ENCODE data around the gene SLIT1.

SLIT1 gene

DNA sequence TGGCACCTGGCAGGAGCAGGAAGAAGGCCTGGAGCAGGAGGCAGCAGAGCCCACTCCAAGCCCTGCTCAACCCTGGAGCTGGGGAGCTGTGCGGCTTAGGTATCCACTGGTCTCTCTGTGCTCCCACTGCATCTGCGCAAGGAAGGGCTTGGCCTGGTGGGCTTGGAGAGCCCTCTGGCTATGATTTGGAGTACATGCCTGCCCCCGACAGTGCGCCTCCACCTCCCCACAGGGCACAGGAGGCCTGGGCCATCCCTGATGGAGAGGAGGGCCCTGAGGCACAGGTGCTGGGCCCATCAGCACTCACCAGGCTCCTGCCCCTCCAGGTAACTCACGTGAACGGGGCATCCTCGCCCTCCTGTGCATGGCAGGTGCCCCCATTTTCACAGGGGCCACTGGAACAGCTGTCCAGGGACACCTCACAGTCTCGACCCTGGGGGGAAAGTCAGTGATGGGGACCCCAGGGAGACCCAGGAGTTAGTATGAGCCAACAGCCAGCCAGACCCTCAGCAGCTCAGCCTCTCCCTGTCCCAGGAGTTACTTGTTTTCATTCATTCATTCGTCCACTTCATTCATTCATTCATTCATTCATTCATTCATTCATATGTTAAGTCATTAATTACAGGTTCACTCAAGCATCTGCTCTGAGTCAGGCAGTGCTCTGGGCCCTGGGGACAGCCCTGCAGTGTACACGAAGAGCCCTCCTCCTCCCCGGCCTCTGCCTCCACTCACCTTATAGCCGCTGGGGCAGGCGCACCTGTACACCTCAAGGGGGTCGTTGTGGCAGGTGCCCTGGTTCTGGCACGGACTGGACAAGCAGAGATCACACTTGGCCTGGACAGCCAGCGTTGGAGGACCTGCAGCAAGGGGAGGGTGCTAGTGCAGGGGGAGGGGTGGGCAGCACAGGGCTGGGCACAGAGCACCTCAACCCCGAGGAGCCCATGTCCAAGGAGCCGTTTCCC is 167.2 kb downstream of the SLIT1 start:
- Histone ChIP-seq H3K27ac (ENCODE audit: low read depth, low read length) (no peak overlapping the region), H3K9ac (ENCODE audit: low read length) (no peak overlapping the region), H3K27me3 (ENCODE audit: control insufficient read depth, insufficient read depth, low read length) (no peaks in the 10 kb centered on the region), H3K4me3 (ENCODE audit: low read depth, low read length) (no peak overlapping the region), H3K4me1 (ENCODE audit: control insufficient read depth, insufficient read depth, low read length) (peaks cover 4% of the 10 kb centered on the region), H3K9me3 (ENCODE audit: control insufficient read depth, insufficient read depth, low read depth, low read length) (no peaks in the 10 kb centered on the region), H3K36me3 (ENCODE audit: control insufficient read depth, insufficient read depth, low read length) (no peaks in the 10 kb centered on the region)

DNA sequence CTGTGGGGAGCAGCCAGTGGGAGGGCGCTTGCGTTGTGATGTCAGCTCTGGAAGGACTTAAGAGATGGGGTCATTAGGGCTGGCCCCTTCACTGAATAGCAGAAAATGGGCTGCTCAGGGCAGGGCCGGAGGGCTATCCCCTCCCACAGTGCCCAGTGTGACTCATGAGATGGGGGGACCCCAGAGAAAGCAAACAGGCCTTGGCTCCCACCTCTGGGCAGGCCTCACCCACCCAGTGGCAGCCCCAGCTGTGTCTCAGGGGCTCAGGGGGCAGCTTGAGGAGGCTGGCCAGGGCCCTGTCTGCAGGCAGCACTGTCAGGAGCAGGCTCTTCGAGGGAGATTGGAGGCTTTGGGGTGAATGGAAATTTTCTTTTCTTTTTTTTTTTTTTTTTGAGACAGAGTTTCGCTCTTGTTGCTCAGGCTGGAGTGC is 168.3 kb downstream of the SLIT1 start:
- Histone ChIP-seq H3K4me3 (ENCODE audit: low read depth, low read length) (no peak overlapping the region), H3K9ac (ENCODE audit: low read length) (no peak overlapping the region), H3K27me3 (ENCODE audit: control insufficient read depth, insufficient read depth, low read length) (no peaks in the 10 kb centered on the region), H3K36me3 (ENCODE audit: control insufficient read depth, insufficient read depth, low read length) (no peaks in the 10 kb centered on the region), H3K27ac (ENCODE audit: low read depth, low read length) (no peak overlapping the region), H3K4me1 (ENCODE audit: control insufficient read depth, insufficient read depth, low read length) (peaks cover 4% of the 10 kb centered on the region), H3K9me3 (ENCODE audit: control insufficient read depth, insufficient read depth, low read depth, low read length) (no peaks in the 10 kb centered on the region)

DNA sequence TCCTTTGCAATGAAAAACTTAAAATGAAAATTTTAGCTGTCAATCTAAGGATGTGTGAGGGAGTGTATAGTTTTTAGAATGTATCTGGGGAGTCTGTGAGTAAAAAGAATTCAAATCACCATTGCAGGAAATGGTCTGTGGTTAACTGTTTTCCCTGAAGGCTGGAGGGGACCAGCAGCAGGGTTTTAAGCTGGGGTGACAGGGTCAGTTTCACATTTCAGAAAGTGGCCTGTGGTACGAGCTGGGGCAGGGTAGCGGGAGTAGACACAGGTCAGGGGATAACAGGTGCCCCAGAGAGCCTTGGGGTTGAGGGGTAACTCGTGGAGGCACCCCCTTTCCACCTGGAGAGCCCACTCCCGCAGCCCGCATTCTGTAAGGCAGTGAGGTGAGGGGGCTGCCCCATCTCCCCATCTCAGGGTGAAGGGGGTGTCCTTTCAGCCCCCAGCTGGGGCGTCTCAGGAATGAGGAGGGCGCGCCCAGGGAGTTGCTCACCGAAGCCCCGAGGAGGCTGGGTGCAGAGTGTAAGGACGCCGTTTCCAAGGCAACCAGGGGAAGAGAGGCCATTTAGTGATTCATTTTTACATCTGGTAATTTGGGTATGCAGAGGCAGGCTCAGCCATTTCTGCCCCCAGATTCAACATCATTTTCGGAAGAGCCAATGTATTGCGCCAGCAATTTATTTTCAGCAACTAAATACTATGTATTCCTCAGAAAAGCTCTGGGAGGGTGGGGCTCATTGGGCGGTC is 168.9 kb downstream of the SLIT1 start:
- Histone ChIP-seq H3K4me3 (ENCODE audit: low read depth, low read length) (no peak overlapping the region), H3K9me3 (ENCODE audit: control insufficient read depth, insufficient read depth, low read depth, low read length) (no peaks in the 10 kb centered on the region), H3K4me1 (ENCODE audit: control insufficient read depth, insufficient read depth, low read length) (peaks cover 4% of the 10 kb centered on the region), H3K27me3 (ENCODE audit: control insufficient read depth, insufficient read depth, low read length) (no peaks in the 10 kb centered on the region), H3K27ac (ENCODE audit: low read depth, low read length) (no peak overlapping the region), H3K9ac (ENCODE audit: low read length) (no peak overlapping the region), H3K36me3 (ENCODE audit: control insufficient read depth, insufficient read depth, low read length) (no peaks in the 10 kb centered on the region)

DNA sequence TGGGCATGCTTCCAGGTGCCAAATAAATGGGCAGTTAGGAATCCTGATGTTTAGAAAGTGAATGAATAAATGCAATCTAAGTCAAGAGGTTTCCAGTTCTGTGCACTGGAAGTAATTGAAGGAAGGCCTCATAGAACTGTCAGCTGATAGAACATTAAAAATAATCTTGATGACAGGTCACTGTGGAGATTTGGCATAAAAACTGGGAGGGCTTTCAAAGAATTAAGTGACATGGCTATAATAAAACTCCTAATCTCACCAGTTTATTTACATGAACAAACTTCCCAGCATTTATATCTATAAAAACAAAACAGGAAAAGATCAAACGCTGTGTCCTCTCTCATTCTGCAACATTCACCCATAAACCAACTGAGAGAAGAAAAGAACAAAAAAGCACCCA is 170.5 kb downstream of the SLIT1 start:
- peaks cover 1% of the 10 kb centered on the region for H3K4me1 ChIP-seq (ENCODE audit: control insufficient read depth, insufficient read depth, low read length)
- H3K9me3 ChIP-seq (ENCODE audit: control insufficient read depth, insufficient read depth, low read depth, low read length), result no peaks in the 10 kb centered on the region
- no peak overlapping the region for H3K9ac ChIP-seq (ENCODE audit: low read length)
- H3K4me3 ChIP-seq (ENCODE audit: low read depth, low read length), result no peak overlapping the region
- H3K36me3 ChIP-seq (ENCODE audit: control insufficient read depth, insufficient read depth, low read length), result no peaks in the 10 kb centered on the region
- no peaks in the 10 kb centered on the region for H3K27me3 ChIP-seq (ENCODE audit: control insufficient read depth, insufficient read depth, low read length)
- H3K27ac ChIP-seq (ENCODE audit: low read depth, low read length), result no peak overlapping the region

DNA sequence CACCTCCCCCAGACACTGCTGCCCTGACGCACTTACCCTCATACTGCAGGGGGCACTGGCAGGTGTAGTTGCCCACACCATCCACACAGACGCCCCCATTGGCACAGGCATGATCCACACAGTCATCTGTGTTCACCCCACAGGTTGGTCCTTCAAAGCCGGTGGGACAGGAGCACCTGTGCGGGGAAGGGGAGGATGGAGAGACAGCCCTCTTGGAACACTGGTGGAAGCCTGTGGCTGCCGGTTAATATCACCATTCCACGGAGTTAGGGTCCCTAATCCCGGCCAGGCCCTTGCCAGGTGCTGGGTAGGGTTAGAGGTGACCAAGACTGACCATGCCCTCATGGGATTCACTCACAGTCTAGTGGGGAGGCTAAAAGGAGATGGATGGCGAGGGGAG is 171.8 kb downstream of the SLIT1 start:
- no peaks in the 10 kb centered on the region for H3K4me1 ChIP-seq (ENCODE audit: control insufficient read depth, insufficient read depth, low read length)
- H3K27me3 ChIP-seq (ENCODE audit: control insufficient read depth, insufficient read depth, low read length), result no peaks in the 10 kb centered on the region
- no peaks in the 10 kb centered on the region for H3K36me3 ChIP-seq (ENCODE audit: control insufficient read depth, insufficient read depth, low read length)

DNA sequence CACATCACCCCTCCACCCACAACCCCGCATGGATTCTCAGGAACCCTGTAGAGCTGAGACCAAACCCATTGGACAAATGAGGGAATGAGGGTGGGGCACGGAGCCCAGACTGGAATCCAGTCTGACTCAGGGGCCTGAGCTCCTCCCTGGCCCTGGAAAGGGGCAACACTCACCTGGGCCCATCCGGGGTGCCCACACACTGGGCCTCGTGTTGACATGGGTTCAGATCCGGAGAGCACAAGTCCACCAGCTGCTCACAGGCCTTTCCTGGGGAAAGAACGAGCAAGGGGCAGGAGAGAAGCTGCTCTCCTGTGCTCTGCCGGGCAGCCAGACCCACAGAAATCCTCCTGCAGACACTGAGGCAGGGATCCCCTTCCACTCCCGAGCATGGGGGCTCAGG is 172.2 kb downstream of the SLIT1 start:
- H3K27ac ChIP-seq (ENCODE audit: low read depth, low read length), result no peak overlapping the region
- no peaks in the 10 kb centered on the region for H3K27me3 ChIP-seq (ENCODE audit: control insufficient read depth, insufficient read depth, low read length)
- H3K4me3 ChIP-seq (ENCODE audit: low read depth, low read length), result no peak overlapping the region
- no peaks in the 10 kb centered on the region for H3K4me1 ChIP-seq (ENCODE audit: control insufficient read depth, insufficient read depth, low read length)
- no peak overlapping the region for H3K9ac ChIP-seq (ENCODE audit: low read length)
- no peaks in the 10 kb centered on the region for H3K36me3 ChIP-seq (ENCODE audit: control insufficient read depth, insufficient read depth, low read length)
- H3K9me3 ChIP-seq (ENCODE audit: control insufficient read depth, insufficient read depth, low read depth, low read length), result peaks cover 6% of the 10 kb centered on the region; the same call in 1 of the 2 replicates

More for the DNA sequence above, 171.8 kb downstream of the SLIT1 start:
- Histone ChIP-seq H3K4me3 (ENCODE audit: low read depth, low read length) (no peak overlapping the region), H3K9ac (ENCODE audit: low read length) (no peak overlapping the region), H3K27ac (ENCODE audit: low read depth, low read length) (no peak overlapping the region), H3K9me3 (ENCODE audit: control insufficient read depth, insufficient read depth, low read depth, low read length) (peaks cover 6% of the 10 kb centered on the region; the same call in 1 of the 2 replicates)

DNA sequence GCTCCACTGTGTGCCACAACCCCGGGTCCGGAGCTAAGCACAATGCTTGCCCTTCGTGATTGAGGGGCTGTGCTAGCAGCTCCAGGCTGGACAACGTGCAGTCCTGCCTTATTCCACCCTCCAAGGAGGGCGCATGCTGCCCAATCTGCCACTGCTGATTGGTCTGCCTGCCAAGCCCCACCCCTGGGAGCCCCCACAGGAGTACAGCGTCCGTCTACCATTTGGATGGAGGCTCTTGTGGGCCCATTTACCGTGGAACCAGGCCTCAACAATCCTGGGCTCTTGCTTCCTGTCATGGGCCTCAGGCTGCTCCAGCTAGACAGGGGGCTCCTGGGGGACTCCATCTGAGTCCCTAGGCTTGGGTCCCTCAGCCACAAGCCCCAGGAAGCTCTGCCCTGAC is 173.3 kb downstream of the SLIT1 start:
- Histone ChIP-seq H3K36me3 (ENCODE audit: control insufficient read depth, insufficient read depth, low read length) (no peaks in the 10 kb centered on the region), H3K27ac (ENCODE audit: low read depth, low read length) (no peak overlapping the region), H3K27me3 (ENCODE audit: control insufficient read depth, insufficient read depth, low read length) (no peaks in the 10 kb centered on the region), H3K4me3 (ENCODE audit: low read depth, low read length) (no peak overlapping the region), H3K9ac (ENCODE audit: low read length) (no peak overlapping the region), H3K4me1 (ENCODE audit: control insufficient read depth, insufficient read depth, low read length) (no peaks in the 10 kb centered on the region), H3K9me3 (ENCODE audit: control insufficient read depth, insufficient read depth, low read depth, low read length) (peaks cover 8% of the 10 kb centered on the region)

DNA sequence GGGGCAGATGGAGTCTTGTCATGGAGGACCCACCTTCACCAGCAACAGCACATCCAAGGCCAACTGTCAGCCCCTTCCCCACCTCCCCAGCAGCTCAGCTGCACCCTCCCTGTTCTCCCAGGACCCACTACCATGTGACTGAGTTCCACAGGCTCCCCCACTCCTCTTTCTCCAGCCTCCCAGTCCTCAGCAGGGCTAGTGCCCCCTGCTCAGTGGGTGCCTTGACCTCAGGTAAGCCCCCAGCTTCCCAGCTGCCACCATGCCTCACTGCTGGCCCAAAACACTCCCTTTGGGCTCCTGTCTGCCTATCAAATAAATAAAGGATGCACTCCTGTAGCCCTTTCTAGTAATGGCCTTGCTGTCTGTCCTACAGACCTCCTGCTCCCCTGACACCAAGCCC is 174.4 kb downstream of the SLIT1 start:
- no peaks in the 10 kb centered on the region for H3K27me3 ChIP-seq (ENCODE audit: control insufficient read depth, insufficient read depth, low read length)
- no peak overlapping the region for H3K27ac ChIP-seq (ENCODE audit: low read depth, low read length)
- H3K4me1 ChIP-seq (ENCODE audit: control insufficient read depth, insufficient read depth, low read length), result no peaks in the 10 kb centered on the region
- peaks cover 13% of the 10 kb centered on the region for H3K9me3 ChIP-seq (ENCODE audit: control insufficient read depth, insufficient read depth, low read depth, low read length)
- H3K36me3 ChIP-seq (ENCODE audit: control insufficient read depth, insufficient read depth, low read length), result no peaks in the 10 kb centered on the region
- no peak overlapping the region for H3K9ac ChIP-seq (ENCODE audit: low read length)
- H3K4me3 ChIP-seq (ENCODE audit: low read depth, low read length), result no peak overlapping the region

DNA sequence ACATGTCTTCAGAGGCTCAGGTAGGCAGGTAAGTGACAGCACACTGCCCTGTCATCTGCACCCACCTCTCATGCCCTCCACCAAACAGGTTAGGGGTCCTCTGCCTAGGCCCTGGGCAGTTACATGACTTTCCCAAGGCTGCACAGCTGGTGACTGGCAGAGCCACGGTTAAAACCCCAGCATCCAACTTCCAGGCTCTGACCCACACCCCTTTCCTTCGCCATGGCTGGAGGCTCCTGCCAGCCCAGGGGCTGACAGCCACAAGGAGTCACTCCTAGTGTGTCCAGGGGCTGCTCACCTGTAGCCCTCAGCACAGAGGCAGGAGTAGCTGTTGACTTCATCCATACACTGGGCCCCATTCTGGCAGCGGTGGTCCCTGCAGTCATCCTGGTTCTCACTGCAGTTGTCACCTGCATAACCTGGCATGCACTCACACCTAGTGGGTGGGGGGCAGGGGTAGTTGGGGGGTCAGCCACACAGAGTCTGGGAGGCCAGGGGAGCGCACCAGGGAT is 175.0 kb downstream of the SLIT1 start:
- H3K4me3 ChIP-seq (ENCODE audit: low read depth, low read length), result no peak overlapping the region
- H3K27ac ChIP-seq (ENCODE audit: low read depth, low read length), result no peak overlapping the region
- H3K9ac ChIP-seq (ENCODE audit: low read length), result no peak overlapping the region
- peaks cover 13% of the 10 kb centered on the region for H3K9me3 ChIP-seq (ENCODE audit: control insufficient read depth, insufficient read depth, low read depth, low read length)
- no peaks in the 10 kb centered on the region for H3K4me1 ChIP-seq (ENCODE audit: control insufficient read depth, insufficient read depth, low read length)
- H3K36me3 ChIP-seq (ENCODE audit: control insufficient read depth, insufficient read depth, low read length), result no peaks in the 10 kb centered on the region
- H3K27me3 ChIP-seq (ENCODE audit: control insufficient read depth, insufficient read depth, low read length), result no peaks in the 10 kb centered on the region

DNA sequence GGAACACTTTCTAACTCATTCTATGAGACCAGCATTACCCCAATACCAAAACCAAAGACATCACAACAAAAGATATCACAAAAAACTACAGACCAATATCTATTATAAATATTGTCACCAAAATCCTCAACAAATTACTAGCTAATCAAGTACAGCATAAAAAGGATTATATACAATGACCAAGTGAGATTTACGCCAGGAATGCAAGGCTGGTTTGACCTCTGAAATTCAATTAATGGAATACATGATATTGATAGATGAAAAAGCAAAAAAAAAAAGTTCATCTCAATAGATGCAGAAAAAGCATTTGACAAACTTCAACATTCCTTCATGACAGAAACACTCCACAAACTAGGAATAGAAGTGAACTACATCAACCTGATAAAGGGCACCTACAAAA is 178.3 kb downstream of the SLIT1 start:
- Histone ChIP-seq H3K9me3 (ENCODE audit: control insufficient read depth, insufficient read depth, low read depth, low read length) (peaks cover 13% of the 10 kb centered on the region), H3K27me3 (ENCODE audit: control insufficient read depth, insufficient read depth, low read length) (no peaks in the 10 kb centered on the region), H3K4me1 (ENCODE audit: control insufficient read depth, insufficient read depth, low read length) (no peaks in the 10 kb centered on the region), H3K9ac (ENCODE audit: low read length) (no peak overlapping the region), H3K4me3 (ENCODE audit: low read depth, low read length) (no peak overlapping the region), H3K36me3 (ENCODE audit: control insufficient read depth, insufficient read depth, low read length) (no peaks in the 10 kb centered on the region), H3K27ac (ENCODE audit: low read depth, low read length) (no peak overlapping the region)

DNA sequence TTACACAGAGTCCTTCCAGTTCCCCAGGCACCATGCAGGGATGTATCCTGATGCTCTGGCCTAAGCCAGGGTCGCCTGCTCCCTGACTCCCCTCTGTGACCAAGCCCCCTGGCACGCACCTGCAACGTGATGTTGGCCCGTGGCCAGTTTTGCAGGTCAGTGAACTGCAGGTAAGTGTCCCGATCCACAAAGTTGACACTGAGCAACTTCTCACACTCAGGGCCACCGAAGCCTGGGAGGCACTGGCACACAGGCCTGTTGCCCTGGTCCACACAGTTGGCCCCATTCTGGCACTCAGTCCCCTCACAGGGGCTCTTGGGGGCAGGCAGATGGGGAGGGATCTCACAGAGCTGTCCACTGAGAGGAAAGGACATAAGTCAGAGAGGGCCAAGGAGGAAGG is 179.4 kb downstream of the SLIT1 start:
- Histone ChIP-seq H3K27me3 (ENCODE audit: control insufficient read depth, insufficient read depth, low read length) (no peaks in the 10 kb centered on the region), H3K4me3 (ENCODE audit: low read depth, low read length) (no peak overlapping the region), H3K4me1 (ENCODE audit: control insufficient read depth, insufficient read depth, low read length) (no peaks in the 10 kb centered on the region), H3K27ac (ENCODE audit: low read depth, low read length) (no peak overlapping the region), H3K9ac (ENCODE audit: low read length) (no peak overlapping the region), H3K9me3 (ENCODE audit: control insufficient read depth, insufficient read depth, low read depth, low read length) (peaks cover 13% of the 10 kb centered on the region), H3K36me3 (ENCODE audit: control insufficient read depth, insufficient read depth, low read length) (no peaks in the 10 kb centered on the region)
